HG03565 (cell line): ENCODE data around the gene WDR64.
"Not testable (repeated sequence)": the region's sequence is repeated elsewhere in the genome, so short reads cannot be mapped to it uniquely, and the experiment has no call there.

Experiments used
- ATAC-seq: cut with Tn5 transposase; IDR thresholded peaks from one replicate; pipeline ENCODE4 v1.9.1; 2021; ENCODE audit warnings: mild to moderate bottlenecking, moderate library complexity; ENCODE audit not compliant: unreplicated experiment

WDR64 gene

GRCh38 chr1:241787691-241788090, 135.6 kb downstream of the WDR64 start:
- ATAC-seq: no peak

GRCh38 chr1:241789061-241789460, 137.0 kb downstream of the WDR64 start:
- ATAC-seq: no peak

- ATAC-seq: no peak
Observed at GRCh38 chr1:241799416-241799815, 147.3 kb downstream of the WDR64 start.

- ATAC-seq: no peak
Observed at GRCh38 chr1:241800640-241801039, 148.6 kb downstream of the WDR64 start.

GRCh38 chr1:241802863-241803262, 150.8 kb downstream of the WDR64 start:
- no peak for ATAC-seq

DNA sequence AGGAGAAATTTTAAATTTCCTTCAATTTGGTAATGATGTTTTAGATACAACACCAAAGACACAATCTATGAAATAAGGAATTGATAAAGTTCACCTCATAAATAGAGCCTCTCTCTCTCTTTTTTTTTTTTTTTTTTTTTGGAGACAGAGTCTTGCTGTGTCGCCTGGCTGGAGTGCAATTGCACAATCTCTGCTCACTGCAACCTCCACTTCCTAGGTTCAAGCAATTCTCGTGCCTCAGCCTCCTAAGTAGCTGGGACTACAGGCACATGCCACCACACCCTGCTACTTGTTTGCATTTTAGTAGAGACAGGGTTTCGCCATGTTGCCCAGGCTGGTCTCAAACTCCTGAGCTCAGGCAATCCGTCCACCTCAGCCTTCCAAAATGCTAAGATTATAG, 152.6 kb downstream of the WDR64 start:
- ATAC-seq: not testable (repeated sequence)

DNA sequence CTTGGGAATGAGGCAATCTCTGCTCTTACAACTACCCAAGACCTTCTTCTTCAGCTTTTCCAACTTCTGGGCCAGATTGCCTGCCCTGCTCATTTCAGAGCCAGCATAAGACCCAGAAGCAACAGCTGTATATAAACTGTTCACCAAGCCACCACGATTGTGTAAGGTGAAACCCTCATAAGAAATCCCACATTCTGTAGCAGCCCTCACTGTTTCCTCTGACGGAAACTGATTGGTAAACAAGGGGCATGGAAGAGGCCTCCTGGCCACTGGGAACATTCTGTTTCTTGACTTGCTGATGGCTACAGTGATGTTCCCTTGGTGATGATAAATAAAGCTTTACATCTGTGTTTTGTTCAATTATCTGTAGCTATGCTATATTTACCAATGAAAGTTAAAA, 156.2 kb downstream of the WDR64 start:
- no peak for ATAC-seq

- no peak for ATAC-seq
Observed at GRCh38 chr1:241810769-241811405, 158.8 kb downstream of the WDR64 start.

DNA sequence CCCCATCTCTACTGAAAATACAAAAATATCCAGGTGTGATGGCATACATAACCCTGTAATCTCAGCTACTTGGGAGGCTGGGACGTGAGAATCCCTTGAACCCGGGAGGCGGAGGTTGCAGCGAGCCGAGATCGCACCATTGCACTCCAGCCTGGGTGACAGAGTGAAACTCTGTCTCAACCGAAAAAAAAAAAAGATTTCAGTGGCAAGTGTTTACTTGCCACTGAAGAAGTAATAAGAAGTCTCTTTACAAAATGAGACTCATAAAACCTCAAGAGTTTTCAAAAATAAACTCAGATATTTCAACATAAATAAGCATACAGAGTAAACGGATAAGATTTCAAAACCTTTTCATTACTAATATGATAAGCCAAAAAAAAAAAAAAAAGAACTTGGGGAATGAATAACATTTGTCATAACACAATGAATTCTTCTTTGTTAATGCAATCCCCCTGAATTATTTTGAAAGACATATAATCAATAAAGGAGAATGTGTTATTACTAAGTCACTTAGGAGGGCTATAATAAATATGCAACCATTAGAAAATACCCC, 161.8 kb downstream of the WDR64 start:
- ATAC-seq: no peak

- no peak for ATAC-seq
Observed at GRCh38 chr1:241816008-241816407, 163.9 kb downstream of the WDR64 start.

DNA sequence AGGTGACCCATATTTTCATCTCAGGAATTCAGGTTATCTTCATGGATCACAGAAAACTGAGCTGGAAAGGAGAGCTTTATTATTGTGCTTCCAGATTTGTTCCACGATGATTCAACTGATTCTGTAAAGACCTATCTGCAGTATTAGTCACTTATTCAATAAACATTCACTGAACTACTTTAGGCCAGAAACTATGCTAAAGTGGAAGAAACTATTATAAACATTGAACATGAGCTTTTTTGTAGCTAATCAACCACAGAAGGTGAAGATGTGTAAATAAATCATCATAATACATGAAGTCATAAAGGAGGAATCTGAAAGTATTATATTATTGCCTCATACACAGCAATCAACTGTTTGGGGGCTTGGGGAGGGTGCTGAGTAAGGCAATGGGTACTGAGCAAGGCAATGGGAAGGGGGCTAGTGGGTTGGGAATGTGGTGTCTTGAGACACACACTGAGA, 165.3 kb downstream of the WDR64 start:
- no peak for ATAC-seq

- ATAC-seq: no peak
Observed at GRCh38 chr1:241817956-241818612, 166.0 kb downstream of the WDR64 start.

- no peak for ATAC-seq
Observed at GRCh38 chr1:241819340-241819866, 167.3 kb downstream of the WDR64 start.

DNA sequence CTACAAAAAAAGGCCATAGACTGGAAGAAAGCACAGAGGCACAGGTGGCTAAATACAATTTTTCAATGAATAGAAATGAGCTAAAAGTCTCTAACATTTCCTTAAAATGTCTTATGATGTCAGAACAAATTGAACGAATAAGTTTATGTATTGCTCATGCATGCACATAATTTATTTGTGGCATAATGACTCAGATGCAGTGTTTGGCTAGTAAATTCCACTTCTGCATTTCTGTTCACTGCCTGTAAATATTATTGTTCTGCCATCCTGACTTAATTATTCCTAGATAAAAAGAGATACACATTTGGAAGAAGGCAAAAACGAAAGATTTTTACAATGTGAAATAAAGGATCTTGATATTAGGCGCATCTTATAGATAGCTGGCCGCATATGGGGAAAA, 169.3 kb downstream of the WDR64 start:
- no peak for ATAC-seq

- no peak for ATAC-seq
Observed at GRCh38 chr1:241822846-241823245, 170.8 kb downstream of the WDR64 start.

DNA sequence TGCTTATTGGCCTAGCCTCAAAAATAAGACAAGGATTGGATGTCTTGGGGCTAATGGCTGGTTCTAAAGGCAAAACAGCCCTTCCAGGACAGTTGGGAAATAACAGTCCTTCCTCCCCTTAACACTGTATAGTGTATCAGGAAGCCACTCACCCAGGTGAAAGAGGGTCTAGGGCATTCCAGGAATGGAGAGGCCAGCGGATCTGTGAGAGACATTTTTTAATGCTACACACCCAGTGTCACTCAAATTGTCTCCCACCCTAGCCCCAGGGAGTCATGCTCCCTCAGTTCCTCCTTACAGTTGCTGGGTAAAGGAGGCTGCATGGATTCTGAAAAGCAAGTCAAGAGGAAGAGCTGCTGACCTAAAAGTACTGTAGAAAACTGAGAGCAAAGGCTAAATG, 171.8 kb downstream of the WDR64 start:
- ATAC-seq: no peak

GRCh38 chr1:241825581-241825980, 173.5 kb downstream of the WDR64 start:
- ATAC-seq: no peak

DNA sequence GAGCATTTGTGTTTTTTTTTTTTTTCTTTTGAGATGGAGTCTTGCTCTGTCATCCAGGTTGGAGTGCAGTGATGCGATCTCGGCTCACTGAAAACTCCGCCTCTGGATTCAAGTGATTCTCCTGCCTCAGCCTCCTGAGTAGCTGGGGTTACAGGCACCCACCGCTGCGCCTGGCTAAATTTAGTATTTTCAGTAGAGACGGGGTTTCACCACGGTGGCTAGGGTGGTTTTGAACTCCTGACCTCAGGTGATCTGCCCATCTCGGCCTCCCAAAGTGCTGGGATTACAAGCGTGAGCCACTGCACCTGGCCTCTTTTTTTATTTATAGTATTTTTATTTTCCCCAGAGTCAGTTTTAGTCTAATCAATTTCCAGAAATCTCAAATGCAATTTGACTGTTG, 174.5 kb downstream of the WDR64 start:
- not testable (repeated sequence) for ATAC-seq

GRCh38 chr1:241827264-241827663, 175.2 kb downstream of the WDR64 start:
- no peak for ATAC-seq

DNA sequence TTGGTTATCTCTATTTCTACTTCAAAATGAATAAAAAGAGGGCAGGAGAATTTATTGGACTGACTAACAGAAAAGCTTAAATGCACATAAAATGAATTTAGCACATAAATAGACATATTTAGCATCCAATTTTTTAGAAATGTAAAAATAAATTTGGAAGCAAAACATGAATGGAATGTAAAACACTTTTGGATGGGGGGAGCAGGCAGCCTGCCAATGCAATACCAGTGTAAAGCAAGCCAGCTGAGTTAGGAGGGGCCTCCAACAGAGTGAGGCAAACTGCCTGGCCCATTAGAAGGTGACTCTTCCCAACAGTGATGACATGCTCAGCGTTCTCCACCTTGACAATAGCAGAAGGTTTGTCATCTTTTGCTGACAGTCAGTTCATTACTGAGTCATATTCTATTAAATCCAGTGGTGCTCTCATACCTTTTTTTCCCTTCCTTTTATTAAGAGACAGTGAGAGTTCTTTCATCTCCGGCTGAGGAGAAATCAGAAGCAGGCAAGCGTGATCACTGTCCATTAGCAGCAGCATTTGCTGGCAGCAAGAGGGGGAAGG, 176.5 kb downstream of the WDR64 start:
- no peak for ATAC-seq

- ATAC-seq: no peak
Observed at GRCh38 chr1:241829468-241829867, 177.4 kb downstream of the WDR64 start.
